ENCODE results near the gene DDX5. TPM values are rescaled to one million over a fixed set of nuclear protein-coding genes. Genes with fewer than 3 reads are reported as not detected.

DDX5 gene
- total RNA-seq, 1 experiment from 2014 or later = 869 TPM

DNA sequence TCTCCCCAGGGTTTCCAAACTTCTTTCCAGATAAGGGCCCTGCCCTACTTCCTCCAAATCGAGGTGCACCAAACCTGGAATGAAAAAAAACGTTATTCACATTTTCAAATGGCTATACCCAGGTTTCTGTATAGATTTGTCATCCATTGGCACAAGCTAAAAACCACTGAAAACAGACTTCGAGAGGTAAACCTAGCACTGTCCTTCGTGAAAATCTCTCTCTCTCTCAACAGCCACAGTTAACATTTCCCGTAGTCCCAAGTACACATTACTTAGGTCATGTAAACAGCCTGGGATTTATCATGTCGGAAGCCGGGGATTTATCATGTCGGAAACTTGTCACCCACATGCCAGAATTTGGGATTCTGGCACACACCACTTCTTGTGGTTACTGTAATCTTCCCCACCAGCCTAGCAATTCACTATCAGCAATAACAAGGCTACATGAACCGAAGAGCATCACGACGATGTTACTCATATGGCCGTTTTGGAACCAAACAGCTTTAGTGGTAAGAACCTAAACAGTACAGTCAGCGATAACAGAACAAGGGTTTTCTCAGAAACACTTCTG lies 1.2 kb downstream of the DDX5 start:
- Histone ChIP-seq H2BK120ac (ENCODE audit: low read depth, low read length, poor library complexity, severe bottlenecking) (no peak overlapping the region), H3K23ac (ENCODE audit: insufficient read length, low read depth, low read length) (no peak overlapping the region), H3K14ac (ENCODE audit: insufficient read depth, low read length) (peak overlapping the region; percentile 25; the same call in 1 of the 2 replicates), H3K4me1 (ENCODE audit: insufficient read depth, low read length) (no peaks in the 10 kb centered on the region), H3K4me2 (ENCODE audit: insufficient read depth, insufficient read length, low read length) (peak overlapping the region; percentile 82), H4K5ac (ENCODE audit: insufficient read length, low read depth, low read length) (no peak overlapping the region), H3K27me3 (ENCODE audit: insufficient read depth, low read length) (no peaks in the 10 kb centered on the region), H3K27ac (ENCODE audit: insufficient read length, low read depth, low read length) (no peak overlapping the region), H4K20me1 (ENCODE audit: control insufficient read depth, insufficient read depth, insufficient read length) (no peaks in the 10 kb centered on the region), H3K56ac (ENCODE audit: insufficient read length, low read depth, low read length) (no peak overlapping the region), H3K9me3 (ENCODE audit: control insufficient read depth, low read depth, low read length) (no peaks in the 10 kb centered on the region), H2BK15ac (ENCODE audit: low read depth, low read length) (no peak overlapping the region), H3K18ac (ENCODE audit: insufficient read length, low read depth, low read length) (no peak overlapping the region), H3T11ph (ENCODE audit: low read length) (no peak overlapping the region), H2BK20ac (ENCODE audit: low read depth, low read length, poor library complexity, severe bottlenecking) (no peak overlapping the region), H3K79me1 (ENCODE audit: insufficient read depth, low read depth, low read length, poor library complexity, severe bottlenecking) (peaks cover 9% of the 10 kb centered on the region), H2AK5ac (ENCODE audit: insufficient read length, low read length) (no peak overlapping the region), H3K79me2 (ENCODE audit: insufficient read depth, low read length) (peaks cover 33% of the 10 kb centered on the region), H3K9ac (ENCODE audit: extremely low read depth, insufficient read length, low read length) (peak overlapping the region; percentile 100), H2BK5ac (ENCODE audit: insufficient read length, low read length) (no peak overlapping the region), H4K91ac (ENCODE audit: insufficient read length, low read depth, low read length) (no peak overlapping the region), H2AFZ (ENCODE audit: low read length) (no peak overlapping the region), H3K4ac (ENCODE audit: low read depth, low read length) (no peak overlapping the region), H3K23me2 (ENCODE audit: insufficient read length, low read depth, low read length, poor library complexity, severe bottlenecking) (peaks cover 6% of the 10 kb centered on the region), H4K8ac (replicated peaks; ENCODE audit: insufficient read length, low read depth, low read length) (no peak overlapping the region), H2BK12ac (ENCODE audit: insufficient read length, low read depth, low read length) (no peak overlapping the region)
- Mint-ChIP-seq H3K4me1 (peaks cover 39 to 56% of the 10 kb centered on the region in 2 experiments), H3K27ac (peak overlapping the region; percentile 85 to 97 (median 96)), H3K36me3 (ENCODE audit: insufficient read depth in 1 of 3, low read depth in 3 of 3) (peaks cover 64 to 81% (median 73%) of the 10 kb centered on the region in 3 experiments), H3K9me3 (peaks cover 3 to 4% of the 10 kb centered on the region in 2 experiments; a peak in 3 of 5 replicates), H3K27me3 (ENCODE audit: low read depth) (peaks cover 10% of the 10 kb centered on the region; the same call in 1 of the 2 replicates), H3K4me3 (peak overlapping the region; percentile 98 to 100)
- TF ChIP-seq, protein P1, sequence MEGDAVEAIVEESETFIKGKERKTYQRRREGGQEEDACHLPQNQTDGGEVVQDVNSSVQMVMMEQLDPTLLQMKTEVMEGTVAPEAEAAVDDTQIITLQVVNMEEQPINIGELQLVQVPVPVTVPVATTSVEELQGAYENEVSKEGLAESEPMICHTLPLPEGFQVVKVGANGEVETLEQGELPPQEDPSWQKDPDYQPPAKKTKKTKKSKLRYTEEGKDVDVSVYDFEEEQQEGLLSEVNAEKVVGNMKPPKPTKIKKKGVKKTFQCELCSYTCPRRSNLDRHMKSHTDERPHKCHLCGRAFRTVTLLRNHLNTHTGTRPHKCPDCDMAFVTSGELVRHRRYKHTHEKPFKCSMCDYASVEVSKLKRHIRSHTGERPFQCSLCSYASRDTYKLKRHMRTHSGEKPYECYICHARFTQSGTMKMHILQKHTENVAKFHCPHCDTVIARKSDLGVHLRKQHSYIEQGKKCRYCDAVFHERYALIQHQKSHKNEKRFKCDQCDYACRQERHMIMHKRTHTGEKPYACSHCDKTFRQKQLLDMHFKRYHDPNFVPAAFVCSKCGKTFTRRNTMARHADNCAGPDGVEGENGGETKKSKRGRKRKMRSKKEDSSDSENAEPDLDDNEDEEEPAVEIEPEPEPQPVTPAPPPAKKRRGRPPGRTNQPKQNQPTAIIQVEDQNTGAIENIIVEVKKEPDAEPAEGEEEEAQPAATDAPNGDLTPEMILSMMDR (conservative IDR thresholded peaks at IDR 0.05) = no peak
- WGBS (ENCODE audit: extremely low coverage, insufficient read length, low lambda C conversion rate) = no CpG with 5 or more reads among the region's 13 CpGs
- no peak for DNase-seq
